GM18508 (cell line): Measurements from ENCODE around the gene MYH10.

ENCODE experiments used
- ATAC-seq: cut with Tn5 transposase; IDR thresholded peaks from one replicate; pipeline ENCODE4 v1.9.1; 2021; ENCODE audit warnings: moderate number of reproducible peaks; ENCODE audit not compliant: insufficient read depth, unreplicated experiment

The MYH10 gene

GRCh38 chr17:8479431-8479947 is 151.0 kb downstream of the MYH10 start:
- no peak for ATAC-seq

- no peak for ATAC-seq
Measured at GRCh38 chr17:8477715-8478441, 152.6 kb downstream of the MYH10 start.

GRCh38 chr17:8477171-8477570 is 153.4 kb downstream of the MYH10 start:
- no peak for ATAC-seq

DNA sequence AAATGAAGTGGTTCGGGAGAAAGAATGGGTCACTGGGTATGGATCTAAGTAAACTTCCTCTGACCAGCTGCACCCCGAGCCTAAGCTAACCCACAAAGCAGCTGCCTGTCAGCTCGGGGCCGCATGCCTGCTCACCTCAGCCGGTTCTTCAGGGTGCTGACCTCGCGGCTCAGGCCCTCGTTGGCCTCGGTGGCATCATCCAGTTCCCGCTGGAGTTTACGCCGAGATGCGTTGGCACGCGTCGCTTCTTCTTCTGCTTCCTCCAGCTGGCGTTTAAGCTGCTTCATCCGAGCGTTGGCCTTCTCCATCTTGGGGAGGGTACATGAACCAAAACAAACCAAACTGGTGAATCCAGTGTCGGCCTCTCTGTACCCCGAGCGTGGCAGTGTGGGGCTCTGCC is 153.8 kb downstream of the MYH10 start:
- no peak for ATAC-seq

DNA sequence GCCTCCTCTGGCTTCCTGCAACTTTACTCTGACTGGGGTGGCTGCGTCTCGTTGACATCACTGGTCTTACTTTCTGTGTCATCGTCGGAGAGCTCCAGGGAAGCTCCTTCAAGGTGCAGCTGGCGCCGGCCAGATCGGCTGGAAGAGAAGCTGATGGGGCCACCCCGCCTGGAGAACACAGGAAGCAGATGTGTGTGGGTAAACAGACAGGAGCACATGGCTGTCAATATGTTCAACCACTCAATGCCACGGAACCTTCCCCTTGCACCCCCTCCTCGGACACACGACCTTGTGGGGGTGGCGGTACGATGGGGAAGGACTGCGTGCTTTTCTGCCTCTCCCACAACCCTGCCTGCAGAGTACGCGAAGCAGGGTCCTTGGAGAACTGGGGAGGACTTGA is 154.7 kb downstream of the MYH10 start:
- no peak for ATAC-seq

DNA sequence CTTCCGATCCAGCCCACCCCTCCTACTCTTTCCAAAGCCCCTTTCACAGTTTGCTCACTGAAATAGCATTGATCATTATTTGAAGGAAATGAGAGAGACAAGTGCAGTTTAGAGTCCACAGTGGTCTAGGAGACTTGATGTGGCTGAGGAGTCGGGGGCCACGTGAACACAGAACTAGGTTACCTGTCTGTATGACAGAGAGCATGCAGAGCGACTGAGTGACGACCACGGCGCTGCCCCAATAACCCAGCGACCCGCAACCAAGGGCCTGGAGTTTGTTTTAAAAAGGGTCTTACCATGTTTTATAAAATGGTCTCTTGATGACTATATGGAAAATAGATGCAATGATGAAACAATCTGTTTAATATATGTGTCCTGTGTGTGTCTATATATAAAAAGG is 155.3 kb downstream of the MYH10 start:
- no peak for ATAC-seq

- no peak for ATAC-seq
Measured at GRCh38 chr17:8474826-8475225, 155.7 kb downstream of the MYH10 start.

- ATAC-seq, result no peak
Measured at GRCh38 chr17:8473451-8474192, 156.9 kb downstream of the MYH10 start.

DNA sequence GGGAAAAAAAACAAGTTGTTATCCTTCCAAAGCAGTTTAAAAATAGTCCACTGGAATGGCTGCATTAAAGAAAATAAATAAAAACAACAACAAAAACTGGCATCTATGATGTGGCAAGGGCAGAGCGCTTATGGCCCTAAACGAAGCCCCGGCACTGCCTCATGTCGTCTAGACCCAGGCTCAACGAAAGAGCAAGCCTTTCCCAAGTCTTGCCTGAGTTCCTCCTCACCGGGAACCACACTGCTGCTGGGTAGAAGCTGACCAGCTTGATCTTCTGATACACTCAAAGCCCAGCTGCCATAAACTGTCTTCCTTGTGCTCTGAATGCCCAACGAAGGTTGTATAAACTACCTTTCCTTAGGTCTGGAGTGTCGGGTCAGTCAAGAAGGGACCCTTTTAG is 157.9 kb downstream of the MYH10 start:
- ATAC-seq, result no peak

GRCh38 chr17:8470447-8471047 is 160.0 kb downstream of the MYH10 start:
- no peak for ATAC-seq

DNA sequence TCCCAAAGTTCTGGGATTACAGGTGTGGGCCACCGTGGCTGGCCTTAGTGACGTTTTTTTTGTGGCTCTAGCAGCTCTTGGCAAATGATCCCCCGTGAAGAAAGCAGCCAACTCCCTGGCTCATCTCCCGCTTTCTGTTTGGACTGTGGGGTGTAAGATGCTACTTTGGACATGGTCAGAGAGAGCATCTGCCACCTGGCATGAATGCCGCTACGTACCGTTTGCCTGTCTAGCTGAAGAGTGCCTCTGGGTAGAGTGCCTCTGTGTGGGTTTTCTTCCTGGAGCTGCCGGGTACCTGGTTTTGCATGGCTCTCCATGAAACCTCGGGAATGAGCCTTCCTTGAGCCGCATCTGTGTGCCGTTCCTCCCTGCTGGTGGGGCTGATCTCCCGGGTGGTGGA is 160.6 kb downstream of the MYH10 start:
- ATAC-seq, result no peak

- ATAC-seq, result no peak
Measured at GRCh38 chr17:8468980-8469379, 161.5 kb downstream of the MYH10 start.

GRCh38 chr17:8468127-8468526 is 162.4 kb downstream of the MYH10 start:
- no peak for ATAC-seq

- ATAC-seq, result no peak
Measured at GRCh38 chr17:8467527-8467926, 163.0 kb downstream of the MYH10 start.

DNA sequence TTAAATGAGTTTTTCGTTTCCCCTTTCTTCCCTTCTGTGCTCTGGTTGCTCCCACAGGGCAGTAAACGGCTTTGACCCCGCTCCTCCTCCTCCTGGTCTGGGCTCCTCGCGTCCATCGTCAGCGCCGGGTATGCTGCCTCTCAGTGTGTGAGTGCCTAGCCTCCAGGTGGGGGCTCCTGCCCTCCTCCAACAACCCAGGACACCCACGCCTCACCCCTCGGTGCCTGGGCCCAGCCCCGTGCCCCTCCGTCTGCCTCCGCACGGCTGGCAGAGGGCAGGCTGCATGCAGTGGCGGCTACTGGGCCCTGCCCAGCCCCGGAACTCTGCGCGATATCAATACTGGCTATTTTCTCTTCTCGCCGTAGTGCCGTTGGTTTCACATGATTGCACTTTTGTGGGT is 163.7 kb downstream of the MYH10 start:
- no peak for ATAC-seq

- no peak for ATAC-seq
Measured at GRCh38 chr17:8466456-8466855, 164.1 kb downstream of the MYH10 start.

- ATAC-seq, result no peak
Measured at GRCh38 chr17:8465759-8466158, 164.8 kb downstream of the MYH10 start.

GRCh38 chr17:8465356-8465755 is 165.2 kb downstream of the MYH10 start:
- no peak for ATAC-seq

- ATAC-seq, result no peak
Measured at GRCh38 chr17:8464941-8465340, 165.6 kb downstream of the MYH10 start.

- no peak for ATAC-seq
Measured at GRCh38 chr17:8463099-8463498, 167.4 kb downstream of the MYH10 start.

GRCh38 chr17:8462564-8462963 is 168.0 kb downstream of the MYH10 start:
- ATAC-seq, result no peak
